NCI-H2081 (cell line): Measurements from ENCODE around the gene SPDYC.

Experiments used
- DNase-seq, 2 experiments: peaks; one replicate each; lab custom pipeline; 2025; lab: John Stamatoyannopoulos, UW

The SPDYC gene

DNA sequence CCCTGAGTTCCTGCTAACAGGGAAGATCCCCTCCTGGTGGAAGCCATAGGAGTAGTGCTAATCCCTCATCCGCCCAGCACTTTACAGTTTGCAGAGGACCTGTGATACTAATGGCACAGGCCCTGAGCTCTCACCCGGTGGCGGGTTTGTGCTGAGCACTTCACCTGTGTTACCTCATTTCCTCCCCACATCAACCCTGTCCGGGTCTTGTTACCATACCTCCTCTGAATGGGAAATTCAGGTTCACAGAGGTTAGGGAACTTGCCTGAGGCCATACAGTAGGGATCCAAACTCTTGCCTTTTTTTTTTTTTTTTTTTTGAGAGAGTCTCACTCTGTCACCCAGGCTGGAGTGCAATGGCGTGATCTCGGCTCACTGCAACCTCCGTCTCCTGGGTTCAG is 36.9 kb downstream of the SPDYC start:
- DNase-seq, result no peak

DNA sequence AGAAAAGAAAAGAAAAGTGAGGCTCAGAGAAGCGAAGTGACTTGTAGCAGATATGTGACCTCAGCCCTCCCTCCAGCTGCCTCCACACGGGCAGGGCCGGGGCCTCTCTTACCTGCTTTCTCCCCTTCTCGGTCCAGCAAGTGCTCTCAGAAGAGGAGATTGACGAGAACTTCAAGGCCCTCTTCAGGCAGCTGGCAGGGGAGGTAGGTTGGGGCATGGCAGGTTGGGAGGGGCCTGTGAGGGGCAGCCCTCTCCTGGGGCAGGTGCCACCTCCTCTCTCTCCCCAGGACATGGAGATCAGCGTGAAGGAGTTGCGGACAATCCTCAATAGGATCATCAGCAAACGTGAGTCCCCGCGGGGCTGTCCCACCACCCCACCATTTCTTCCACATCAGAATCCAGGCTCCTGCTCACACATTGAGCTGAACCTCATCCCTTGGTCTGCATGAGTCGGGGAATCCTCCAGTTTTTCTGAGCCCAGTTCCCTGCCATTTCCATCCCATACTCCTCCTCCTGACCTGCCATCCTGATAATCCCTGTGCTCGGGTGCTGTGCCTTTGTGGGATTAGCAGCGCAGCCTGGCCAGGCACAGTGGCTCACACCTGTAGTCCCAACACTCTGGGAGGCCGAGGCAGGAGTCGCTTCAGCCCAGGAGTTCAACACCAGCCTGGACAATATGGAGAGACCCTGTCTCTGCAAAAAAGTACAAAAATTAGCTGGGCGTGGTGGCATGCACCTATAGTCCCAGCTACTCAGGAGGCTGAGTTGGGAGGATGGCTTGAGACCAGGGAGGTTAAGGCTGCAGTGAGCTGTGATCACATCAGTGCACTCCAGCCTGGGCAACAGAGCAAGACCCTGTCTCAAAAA is 38.1 kb downstream of the SPDYC start:
- no peak for DNase-seq

DNA sequence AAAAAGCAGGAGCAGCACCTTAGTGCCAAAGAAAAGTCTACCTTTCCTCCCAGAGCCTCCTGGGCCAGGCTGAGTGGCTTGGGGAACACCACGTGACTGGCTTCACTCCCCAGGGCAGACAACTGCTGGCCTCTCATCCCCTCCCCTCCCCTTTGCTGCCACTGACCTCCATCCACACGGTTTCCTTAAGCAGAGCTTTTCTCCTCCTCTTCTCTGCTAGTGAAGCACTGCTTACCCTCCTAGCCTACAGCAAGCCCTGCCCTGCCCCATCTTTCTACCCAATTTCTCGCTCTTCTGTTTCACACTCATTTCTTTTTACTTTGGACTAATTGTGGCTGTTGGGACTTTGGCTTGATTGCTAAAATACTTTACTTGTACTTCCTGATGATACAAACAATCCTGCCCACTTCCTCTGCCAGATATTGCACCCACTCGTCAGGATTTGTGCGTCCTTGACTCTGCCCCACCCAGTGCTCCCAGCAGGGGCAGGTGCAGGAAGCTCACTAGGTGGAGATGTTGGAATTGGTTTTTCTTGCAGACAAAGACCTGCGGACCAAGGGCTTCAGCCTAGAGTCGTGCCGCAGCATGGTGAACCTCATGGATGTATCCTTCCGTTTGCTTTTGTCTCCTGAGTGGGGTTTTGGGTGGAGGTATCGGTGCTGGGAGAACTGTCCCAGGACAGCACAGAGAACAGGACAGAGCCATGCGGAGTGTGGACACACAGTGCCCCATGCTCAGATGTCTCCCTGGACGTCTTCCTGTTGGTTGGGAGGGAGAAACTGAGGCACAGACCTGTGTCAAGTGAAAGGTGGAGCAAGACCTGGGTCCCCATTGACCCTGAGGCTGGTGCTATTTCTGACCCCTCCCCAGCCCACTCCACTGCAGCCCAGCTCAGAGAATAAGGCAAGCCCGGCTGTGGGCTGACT is 39.0 kb downstream of the SPDYC start:
- DNase-seq, result no peak

DNA sequence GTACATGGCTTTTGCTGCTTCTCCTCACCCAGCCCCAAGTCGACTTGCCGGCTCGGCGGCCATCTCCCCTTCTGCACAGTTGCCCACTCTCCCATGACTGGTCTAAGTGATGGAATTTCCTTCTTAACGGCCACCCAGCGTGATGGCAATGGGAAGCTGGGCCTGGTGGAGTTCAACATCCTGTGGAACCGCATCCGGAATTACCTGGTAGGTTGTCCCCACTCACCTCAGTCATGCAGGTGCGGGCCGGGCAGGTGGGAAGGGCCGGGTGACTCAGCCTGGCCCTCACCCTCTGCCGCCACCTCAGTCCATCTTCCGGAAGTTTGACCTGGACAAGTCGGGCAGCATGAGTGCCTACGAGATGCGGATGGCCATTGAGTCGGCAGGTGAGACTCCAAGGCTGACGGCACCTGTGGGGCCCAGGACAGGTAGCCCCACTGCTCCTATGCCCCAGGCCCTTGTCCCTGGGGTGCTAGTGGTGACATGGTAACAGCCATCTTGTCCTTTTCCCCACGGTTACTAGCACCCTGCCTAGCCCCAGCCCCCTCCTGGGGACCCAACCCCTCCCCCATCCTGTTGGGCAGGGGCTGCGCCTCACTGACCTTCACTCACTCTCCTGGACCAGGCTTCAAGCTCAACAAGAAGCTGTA is 39.8 kb downstream of the SPDYC start:
- DNase-seq, result no peak

DNA sequence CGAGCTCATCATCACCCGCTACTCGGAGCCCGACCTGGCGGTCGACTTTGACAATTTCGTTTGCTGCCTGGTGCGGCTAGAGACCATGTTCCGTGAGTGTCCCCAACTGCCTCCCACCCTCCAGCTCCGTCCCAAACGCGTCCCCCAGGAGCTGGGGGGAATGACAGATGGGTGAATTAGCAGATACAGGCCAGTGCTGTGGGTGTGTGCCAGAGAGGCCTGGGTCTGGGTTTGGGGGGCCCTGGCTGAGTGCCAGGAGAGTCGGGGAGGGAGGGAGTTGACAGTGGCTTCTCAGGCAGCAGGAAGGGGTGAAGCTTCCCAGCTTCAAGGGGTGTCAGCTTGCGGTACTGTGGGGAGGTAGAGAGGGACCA is 40.3 kb downstream of the SPDYC start:
- DNase-seq, result no peak

DNA sequence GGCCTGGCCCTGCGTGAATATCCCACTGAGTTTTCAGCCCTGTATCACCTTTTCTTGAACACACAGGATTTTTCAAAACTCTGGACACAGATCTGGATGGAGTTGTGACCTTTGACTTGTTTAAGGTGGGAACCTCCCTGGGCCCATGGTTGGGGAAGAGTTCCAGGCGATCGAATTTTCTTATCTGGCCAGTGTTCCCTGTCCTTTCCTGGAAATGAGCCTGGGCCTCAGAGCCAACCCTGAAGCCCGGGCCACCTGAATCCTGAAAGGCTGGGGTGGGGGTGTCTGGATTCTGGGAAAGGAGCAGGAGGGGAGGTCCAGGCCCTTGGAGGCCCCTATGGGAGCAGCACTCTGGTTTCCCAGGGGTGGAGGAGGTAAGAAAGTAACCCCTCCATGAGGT is 40.7 kb downstream of the SPDYC start:
- no peak for DNase-seq

DNA sequence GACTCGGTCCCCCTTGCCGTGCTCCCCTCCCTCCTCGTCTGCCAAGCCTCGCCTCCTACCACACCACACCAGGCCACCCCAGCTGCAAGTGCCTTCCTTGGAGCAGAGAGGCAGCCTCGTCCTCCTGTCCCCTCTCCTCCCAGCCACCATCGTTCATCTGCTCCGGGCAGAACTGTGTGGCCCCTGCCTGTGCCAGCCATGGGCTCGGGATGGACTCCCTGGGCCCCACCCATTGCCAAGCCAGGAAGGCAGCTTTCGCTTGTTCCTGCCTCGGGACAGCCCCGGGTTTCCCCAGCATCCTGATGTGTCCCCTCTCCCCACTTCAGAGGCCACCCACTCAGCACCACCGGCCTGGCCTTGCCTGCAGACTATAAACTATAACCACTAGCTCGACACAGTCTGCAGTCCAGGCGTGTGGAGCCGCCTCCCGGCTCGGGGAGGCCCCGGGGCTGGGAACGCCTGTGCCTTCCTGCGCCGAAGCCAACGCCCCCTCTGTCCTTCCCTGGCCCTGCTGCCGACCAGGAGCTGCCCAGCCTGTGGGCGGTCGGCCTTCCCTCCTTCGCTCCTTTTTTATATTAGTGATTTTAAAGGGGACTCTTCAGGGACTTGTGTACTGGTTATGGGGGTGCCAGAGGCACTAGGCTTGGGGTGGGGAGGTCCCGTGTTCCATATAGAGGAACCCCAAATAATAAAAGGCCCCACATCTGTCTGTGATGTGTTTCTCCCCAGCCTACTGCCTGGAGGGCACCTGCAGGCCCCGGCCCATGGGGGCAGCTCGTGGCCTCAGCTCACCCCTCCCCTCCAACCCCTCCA is 41.5 kb downstream of the SPDYC start:
- no peak for DNase-seq

DNA sequence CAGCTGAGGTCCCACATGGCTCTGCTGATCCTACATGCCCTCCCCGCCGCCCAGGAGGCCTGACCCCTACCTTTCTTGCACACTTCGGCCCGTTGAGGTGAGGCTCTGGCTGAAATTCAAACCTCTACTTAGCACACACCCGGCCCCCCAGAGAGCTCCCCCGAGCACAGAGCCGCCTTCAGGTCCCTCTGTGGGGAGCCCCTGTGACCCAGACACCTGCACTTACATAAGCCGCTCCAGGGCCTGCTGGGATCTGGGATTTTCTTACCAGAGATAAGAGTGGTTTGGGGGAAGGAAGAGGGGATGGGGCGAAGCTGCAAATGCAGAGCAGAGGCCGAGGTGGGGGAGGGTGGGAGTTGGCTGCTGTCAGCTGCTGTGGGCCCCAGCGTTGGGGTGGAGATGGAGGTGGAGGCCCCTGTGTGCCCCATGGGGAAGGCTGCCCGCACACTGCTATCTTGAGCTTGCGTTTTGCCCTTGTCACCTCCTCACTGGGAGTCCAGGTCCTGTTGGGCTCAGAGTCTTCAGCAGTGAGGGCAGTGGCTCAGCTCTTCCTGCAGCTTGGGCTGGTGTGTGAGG is 42.3 kb downstream of the SPDYC start:
- DNase-seq, result no peak

DNA sequence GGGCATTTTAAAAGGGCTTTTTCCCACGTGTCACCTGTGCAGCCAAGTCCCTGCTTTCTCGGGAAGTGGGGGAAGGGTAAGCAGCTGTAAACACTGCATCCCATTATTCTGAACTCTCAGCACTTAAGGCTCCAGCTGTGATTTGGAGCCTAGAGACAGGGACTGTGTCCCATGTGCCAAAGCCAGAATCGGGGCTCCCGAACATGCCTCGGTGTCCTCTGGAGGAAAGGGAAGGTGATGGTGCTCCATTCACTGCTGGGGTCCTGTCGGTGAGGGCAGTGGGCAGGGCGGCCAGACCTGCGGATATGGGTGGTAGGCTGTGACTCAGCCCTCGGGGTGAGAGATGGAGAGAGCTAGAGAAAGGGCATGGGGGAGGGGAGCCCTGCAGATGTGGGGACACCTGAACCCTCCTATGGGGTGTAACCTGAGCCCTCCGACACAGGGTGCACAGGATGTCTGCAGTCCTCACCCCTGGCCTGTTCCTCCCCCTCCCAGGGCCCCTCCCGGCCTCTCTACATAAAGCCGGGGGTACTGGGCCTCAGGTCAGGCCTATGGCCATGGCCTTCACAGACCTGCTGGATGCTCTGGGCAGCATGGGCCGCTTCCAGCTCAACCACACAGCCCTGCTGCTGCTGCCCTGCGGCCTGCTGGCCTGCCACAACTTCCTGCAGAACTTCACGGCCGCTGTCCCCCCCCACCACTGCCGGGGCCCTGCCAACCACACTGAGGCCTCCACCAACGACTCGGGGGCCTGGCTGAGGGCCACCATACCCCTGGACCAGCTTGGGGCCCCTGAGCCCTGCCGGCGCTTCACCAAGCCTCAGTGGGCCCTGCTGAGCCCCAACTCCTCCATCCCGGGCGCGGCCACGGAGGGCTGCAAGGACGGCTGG is 43.5 kb downstream of the SPDYC start:
- DNase-seq, result no peak

DNA sequence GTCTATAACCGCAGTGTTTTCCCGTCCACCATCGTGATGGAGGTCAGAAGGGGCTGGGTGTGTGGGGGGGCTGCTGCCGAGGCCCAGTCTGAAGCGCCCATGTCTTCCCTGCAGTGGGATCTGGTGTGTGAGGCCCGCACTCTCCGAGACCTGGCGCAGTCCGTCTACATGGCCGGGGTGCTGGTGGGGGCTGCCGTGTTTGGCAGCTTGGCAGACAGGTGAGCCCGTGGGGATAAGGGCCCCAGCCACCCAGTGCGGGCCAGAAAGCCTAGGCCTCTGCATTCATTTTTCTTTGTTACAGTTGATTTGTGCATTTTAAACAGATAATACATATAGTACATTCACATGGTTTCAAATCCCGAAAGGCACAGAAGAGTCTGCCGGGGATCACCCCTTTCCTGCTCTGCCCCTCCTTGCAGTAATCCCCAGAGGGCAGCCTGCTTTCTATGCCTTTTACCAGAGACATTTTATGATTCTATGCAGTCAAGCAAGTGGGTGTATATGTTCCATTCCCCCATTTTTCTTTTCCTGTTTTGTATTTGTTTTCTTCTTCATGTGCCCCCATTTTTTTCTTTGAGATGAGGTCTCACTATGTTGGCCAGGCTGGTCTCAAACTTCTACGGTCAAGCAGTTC is 44.3 kb downstream of the SPDYC start:
- no peak for DNase-seq

DNA sequence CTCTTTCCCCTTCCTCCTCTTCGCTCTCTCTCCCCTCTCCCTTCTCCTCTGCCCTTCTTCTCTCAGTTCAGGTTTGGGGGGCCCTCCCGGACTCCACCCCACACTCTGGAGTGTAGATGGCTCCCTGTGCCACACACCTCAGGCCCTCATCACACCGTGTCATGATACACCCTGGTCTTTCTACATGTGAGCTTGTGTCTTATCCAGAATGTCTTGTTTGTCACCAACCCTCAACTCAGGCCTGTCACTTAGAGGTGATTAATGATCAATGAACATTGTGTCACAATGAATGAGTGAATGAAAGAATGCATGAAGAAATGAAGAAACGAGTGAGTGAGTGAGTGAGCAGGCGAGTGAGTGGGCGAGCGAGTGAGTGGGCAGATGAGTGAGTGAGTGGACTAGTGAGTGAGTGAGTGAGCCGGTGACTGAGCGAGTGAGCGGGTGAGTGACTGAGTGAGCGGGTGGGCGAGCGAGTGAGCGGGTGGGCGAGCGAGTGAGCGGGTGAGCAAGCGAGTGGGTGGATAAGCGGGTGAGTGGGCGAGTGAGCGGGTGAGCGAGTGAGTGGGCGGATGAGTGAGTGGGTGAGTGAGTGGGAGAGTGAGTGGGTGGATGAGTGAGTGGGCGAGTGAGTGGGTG is 45.5 kb downstream of the SPDYC start:
- no peak for DNase-seq

DNA sequence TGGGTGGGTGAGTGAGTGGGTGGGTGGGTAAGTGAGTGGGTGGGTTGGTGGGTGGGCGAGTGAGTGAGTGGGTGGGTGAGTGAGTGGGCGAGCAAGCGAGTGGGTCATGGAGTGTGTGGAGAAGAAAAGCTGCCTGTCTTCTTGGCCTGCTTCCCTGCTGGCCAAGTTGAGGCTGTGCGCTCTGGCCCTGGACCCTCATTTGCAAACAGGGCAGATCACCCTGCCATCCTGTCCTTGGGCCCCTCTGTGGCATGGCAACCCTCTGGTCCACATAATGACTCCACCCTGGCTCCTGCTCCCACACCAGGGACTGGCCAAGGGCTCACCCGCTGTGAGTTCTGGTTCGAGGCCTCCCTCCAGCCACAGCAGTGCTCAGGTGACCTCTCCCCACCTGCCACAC is 46.8 kb downstream of the SPDYC start:
- no peak for DNase-seq

DNA sequence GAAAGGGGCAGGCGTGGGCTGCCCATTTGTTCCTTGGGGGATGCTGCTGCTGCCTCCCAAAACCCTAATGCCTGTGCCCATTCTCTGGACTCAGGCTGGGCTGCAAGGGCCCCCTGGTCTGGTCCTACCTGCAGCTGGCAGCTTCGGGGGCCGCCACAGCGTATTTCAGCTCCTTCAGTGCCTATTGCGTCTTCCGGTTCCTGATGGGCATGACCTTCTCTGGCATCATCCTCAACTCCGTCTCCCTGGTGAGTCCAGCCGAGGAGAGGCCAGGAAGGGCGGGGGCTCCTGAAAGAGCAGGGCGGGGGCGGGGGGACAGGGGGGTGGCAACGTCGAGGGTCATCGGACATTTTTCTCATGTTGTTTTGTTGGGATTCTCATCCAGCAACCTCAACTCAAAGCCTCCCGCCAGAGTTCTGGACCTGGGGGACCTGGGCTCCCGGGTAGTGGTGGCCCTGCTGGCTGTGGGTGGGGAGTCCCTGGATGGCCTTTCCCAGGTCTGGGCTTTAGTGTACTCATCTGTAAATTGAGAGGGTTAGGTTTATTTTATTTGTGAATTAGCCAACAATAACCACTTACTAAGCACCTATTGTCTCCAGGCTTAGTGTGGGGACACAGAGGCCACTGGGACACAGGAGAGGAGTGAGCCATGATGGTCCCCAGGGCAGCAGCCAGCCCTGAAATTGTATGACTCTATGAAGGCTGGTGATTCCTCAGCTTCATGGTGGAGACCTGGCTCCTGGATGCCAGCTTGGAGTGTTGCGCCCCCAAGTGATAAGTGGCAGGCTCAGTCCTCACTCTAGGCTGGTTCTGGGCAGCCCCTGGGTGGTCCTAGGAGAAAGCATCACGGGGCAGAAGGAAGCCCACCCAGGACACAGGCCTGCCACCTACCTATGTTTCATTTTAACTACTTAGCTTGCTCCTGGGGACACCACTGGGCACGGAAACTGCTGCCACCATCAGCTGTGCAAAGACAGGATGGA is 47.7 kb downstream of the SPDYC start:
- DNase-seq, result no peak

DNA sequence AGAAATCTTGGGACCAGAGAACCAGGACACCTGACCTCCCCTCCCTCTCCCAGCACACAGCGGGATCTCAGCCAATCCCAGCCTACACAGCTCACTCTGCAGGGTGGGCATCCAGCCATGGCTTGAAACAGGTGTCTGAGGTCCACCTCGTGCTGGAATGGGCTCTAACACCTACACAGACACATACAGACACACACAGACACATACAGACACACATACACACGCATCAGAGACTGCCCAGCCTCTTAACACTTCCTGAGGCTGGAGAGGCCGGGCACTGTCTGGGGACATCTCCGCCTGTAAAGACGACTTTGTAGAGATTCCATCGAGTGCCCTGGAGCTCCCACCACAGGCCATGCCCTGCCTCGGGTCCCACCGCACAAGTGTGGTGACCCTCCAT is 48.4 kb downstream of the SPDYC start:
- no peak for DNase-seq

DNA sequence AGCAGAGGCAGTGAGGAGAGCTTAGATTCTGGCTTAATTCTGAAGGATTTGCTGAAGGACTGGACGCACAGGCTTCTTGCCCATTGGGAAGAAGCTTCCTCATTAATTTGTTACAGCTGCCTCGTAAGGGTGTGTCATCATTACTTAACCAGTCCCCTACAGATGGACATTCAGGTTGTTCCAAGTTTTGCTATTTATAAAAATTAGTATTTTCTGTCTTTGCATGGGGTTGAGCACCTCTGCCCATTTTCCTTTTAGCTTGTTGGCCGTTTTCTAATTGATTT is 49.8 kb downstream of the SPDYC start:
- no peak for DNase-seq

DNA sequence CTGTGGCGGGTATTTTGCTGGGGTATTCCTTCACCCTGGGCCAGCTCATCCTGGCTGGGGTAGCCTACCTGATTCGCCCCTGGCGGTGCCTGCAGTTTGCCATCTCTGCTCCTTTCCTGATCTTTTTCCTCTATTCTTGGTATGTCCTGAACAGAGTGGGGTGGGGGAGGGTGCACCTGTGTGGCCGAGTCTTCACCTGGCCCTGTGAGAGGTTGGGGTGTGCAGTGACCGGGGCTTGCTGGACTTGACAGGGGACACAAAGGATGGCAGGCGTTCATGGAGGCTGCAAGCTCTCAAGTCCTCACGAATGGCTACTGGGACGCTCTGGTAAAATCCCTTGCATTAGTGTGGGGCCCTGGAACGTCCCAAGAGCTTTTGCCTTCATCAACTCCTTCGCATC is 51.0 kb downstream of the SPDYC start:
- no peak for DNase-seq
